ENCODE data around the gene MATR3.

GRCh38 chr5:139284295-139284694 lies 9.2 kb upstream of the MATR3 start:
- TF ChIP-seq REST (IDR thresholded peaks at IDR 0.05; ENCODE audit: insufficient read depth in 1 of 2, low read depth in 2 of 2, low read length in 2 of 2) (no peak), SIN3A (IDR thresholded peaks at IDR 0.05; ENCODE audit: borderline replicate concordance, insufficient read depth, low read length) (no peak), TAF1 (IDR thresholded peaks at IDR 0.05; ENCODE audit: borderline replicate concordance, insufficient read depth, low read length) (no peak), POLR2AphosphoS5 (IDR thresholded peaks at IDR 0.05; ENCODE audit: low read depth, low read length) (no peak)
